ENCODE data around the gene DLG5. TPM values are rescaled to one million over a fixed set of nuclear protein-coding genes. Genes with fewer than 3 reads are reported as not detected.

DLG5 gene
- total RNA-seq, 1 experiment from 2014 or later: 51.0 TPM

GRCh38 chr10:77922055-77922454, 4.5 kb downstream of the DLG5 start:
- Mint-ChIP-seq H3K27ac (ENCODE audit: unreplicated experiment) (no peak overlapping the region), H3K9me3 (ENCODE audit: low read depth, unreplicated experiment) (no peaks in the 10 kb centered on the region), H3K27me3 (ENCODE audit: unreplicated experiment) (peaks cover 2% of the 10 kb centered on the region), H3K4me1 (ENCODE audit: low read depth, unreplicated experiment) (peaks cover 44% of the 10 kb centered on the region), H3K4me3 (ENCODE audit: low read depth, unreplicated experiment) (no peak overlapping the region), H3K36me3 (ENCODE audit: insufficient read depth, unreplicated experiment) (peaks cover 19% of the 10 kb centered on the region)
- TF ChIP-seq CTCF (IDR thresholded peaks at IDR 0.05; ENCODE audit: unreplicated experiment): no peak
- intact Hi-C loops (cut with micrococcal nuclease; ENCODE audit: unreplicated experiment): no loop called here
- DNase-seq: no peak
- BruUV-seq (replicated peaks): no TSS peak
- CTCF ChIA-PET: no interaction called here

GRCh38 chr10:77921395-77921794, 5.2 kb downstream of the DLG5 start:
- intact Hi-C loops (cut with micrococcal nuclease; ENCODE audit: unreplicated experiment): no loop called here
- Mint-ChIP-seq H3K4me1 (ENCODE audit: low read depth, unreplicated experiment) (peaks cover 44% of the 10 kb centered on the region), H3K9me3 (ENCODE audit: low read depth, unreplicated experiment) (no peaks in the 10 kb centered on the region), H3K36me3 (ENCODE audit: insufficient read depth, unreplicated experiment) (peaks cover 15% of the 10 kb centered on the region), H3K27me3 (ENCODE audit: unreplicated experiment) (no peaks in the 10 kb centered on the region), H3K4me3 (ENCODE audit: low read depth, unreplicated experiment) (no peak overlapping the region), H3K27ac (ENCODE audit: unreplicated experiment) (no peak overlapping the region)
- BruUV-seq (replicated peaks): no TSS peak
- DNase-seq: no peak
- CTCF ChIA-PET: interaction anchor here (1.3 kb wide), 1 partner anchor 22 kb away, joined by 4 read pairs; no protein-coding TSS in a partner anchor
- no peak for TF ChIP-seq CTCF (IDR thresholded peaks at IDR 0.05; ENCODE audit: unreplicated experiment)

- CTCF ChIA-PET: interaction anchor here (1.3 kb wide), 1 partner anchor 23 kb away, joined by 4 read pairs; no protein-coding TSS in a partner anchor
Observed at GRCh38 chr10:77920495-77920894, 6.1 kb downstream of the DLG5 start.

GRCh38 chr10:77919713-77920108, 6.8 kb downstream of the DLG5 start:
- CTCF ChIA-PET: interaction anchor here (0.7 to 0.8 kb wide), 2 partner anchors 11 to 62 kb away, joined by 3 read pairs; no protein-coding TSS in a partner anchor
- no peak overlapping the region for H3K4me3 Mint-ChIP-seq (ENCODE audit: low read depth, unreplicated experiment)
- no peaks in the 10 kb centered on the region for H3K36me3 Mint-ChIP-seq (ENCODE audit: insufficient read depth, unreplicated experiment)
- no peak for DNase-seq
- peaks cover 34% of the 10 kb centered on the region for H3K4me1 Mint-ChIP-seq (ENCODE audit: low read depth, unreplicated experiment)
- H3K27me3 Mint-ChIP-seq (ENCODE audit: unreplicated experiment): no peaks in the 10 kb centered on the region
- intact Hi-C loops (cut with micrococcal nuclease; ENCODE audit: unreplicated experiment): no loop called here
- H3K27ac Mint-ChIP-seq (ENCODE audit: unreplicated experiment): no peak overlapping the region
- BruUV-seq (replicated peaks): no TSS peak
- no peaks in the 10 kb centered on the region for H3K9me3 Mint-ChIP-seq (ENCODE audit: low read depth, unreplicated experiment)
- TF ChIP-seq CTCF (IDR thresholded peaks at IDR 0.05; ENCODE audit: unreplicated experiment): no peak

More at GRCh38 chr10:77920495-77920894, 6.1 kb downstream of the DLG5 start:
- no peak for TF ChIP-seq CTCF (IDR thresholded peaks at IDR 0.05; ENCODE audit: unreplicated experiment)
- H3K4me3 Mint-ChIP-seq (ENCODE audit: low read depth, unreplicated experiment): no peak overlapping the region
- H3K9me3 Mint-ChIP-seq (ENCODE audit: low read depth, unreplicated experiment): no peaks in the 10 kb centered on the region
- H3K27me3 Mint-ChIP-seq (ENCODE audit: unreplicated experiment): no peaks in the 10 kb centered on the region
- intact Hi-C loops (cut with micrococcal nuclease; ENCODE audit: unreplicated experiment): no loop called here
- no peak for DNase-seq
- peaks cover 42% of the 10 kb centered on the region for H3K4me1 Mint-ChIP-seq (ENCODE audit: low read depth, unreplicated experiment)
- no TSS peak for BruUV-seq (replicated peaks)
- no peak overlapping the region for H3K27ac Mint-ChIP-seq (ENCODE audit: unreplicated experiment)
- H3K36me3 Mint-ChIP-seq (ENCODE audit: insufficient read depth, unreplicated experiment): peaks cover 6% of the 10 kb centered on the region

All from Calu3 (cell line).